Measurements from ENCODE around the gene CRISPLD2.

The CRISPLD2 gene

GRCh38 chr16:84829168-84829965, 9.6 kb downstream of the CRISPLD2 start:
- no peak for TF ChIP-seq MAX (IDR thresholded peaks at IDR 0.05)
- TF ChIP-seq ZBTB7A (IDR thresholded peaks at IDR 0.05; ENCODE audit: low read depth): no peak

- TF ChIP-seq FOXM1 (IDR thresholded peaks at IDR 0.05; ENCODE audit: borderline replicate concordance, low read depth) (no peak), TCF12 (IDR thresholded peaks at IDR 0.05; ENCODE audit: low read depth) (no peak), YY1 (IDR thresholded peaks at IDR 0.05; ENCODE audit: low read depth) (no peak), CREB1 (IDR thresholded peaks at IDR 0.05; ENCODE audit: low read depth) (no peak), MAX (IDR thresholded peaks at IDR 0.05) (no peak), RAD21 (IDR thresholded peaks at IDR 0.05; ENCODE audit: low read depth) (no peak), CEBPB (IDR thresholded peaks at IDR 0.05) (no peak)
Measured at GRCh38 chr16:84830765-84831384, 11.1 kb downstream of the CRISPLD2 start.

GRCh38 chr16:84832488-84833143, 12.8 kb downstream of the CRISPLD2 start:
- TF ChIP-seq REST (IDR thresholded peaks at IDR 0.05; ENCODE audit: low read depth): no peak
- TF ChIP-seq CEBPB (IDR thresholded peaks at IDR 0.05): no peak
- no peak for TF ChIP-seq TAF1 (IDR thresholded peaks at IDR 0.05; ENCODE audit: low read depth)
- TF ChIP-seq MAX (IDR thresholded peaks at IDR 0.05): no peak
- no peak for TF ChIP-seq RAD21 (IDR thresholded peaks at IDR 0.05; ENCODE audit: low read depth)
- TF ChIP-seq FOXM1 (IDR thresholded peaks at IDR 0.05; ENCODE audit: borderline replicate concordance, low read depth): no peak
- no peak for TF ChIP-seq YY1 (IDR thresholded peaks at IDR 0.05; ENCODE audit: low read depth)

GRCh38 chr16:84833144-84833500, 13.3 kb downstream of the CRISPLD2 start:
- TF ChIP-seq YY1 (IDR thresholded peaks at IDR 0.05; ENCODE audit: low read depth) (no peak), EP300 (IDR thresholded peaks at IDR 0.05; ENCODE audit: borderline replicate concordance) (no peak), CREB1 (IDR thresholded peaks at IDR 0.05; ENCODE audit: low read depth) (no peak), ZBTB7A (IDR thresholded peaks at IDR 0.05; ENCODE audit: low read depth) (no peak), TCF12 (IDR thresholded peaks at IDR 0.05; ENCODE audit: low read depth) (no peak), EGR1 (IDR thresholded peaks at IDR 0.05) (no peak), NFIC (IDR thresholded peaks at IDR 0.05) (no peak), TEAD4 (IDR thresholded peaks at IDR 0.05) (no peak), MAX (IDR thresholded peaks at IDR 0.05) (no peak), CEBPB (IDR thresholded peaks at IDR 0.05) (no peak), REST (IDR thresholded peaks at IDR 0.05; ENCODE audit: low read depth) (no peak), RAD21 (IDR thresholded peaks at IDR 0.05; ENCODE audit: low read depth) (no peak), FOXM1 (IDR thresholded peaks at IDR 0.05; ENCODE audit: borderline replicate concordance, low read depth) (no peak), TAF1 (IDR thresholded peaks at IDR 0.05; ENCODE audit: low read depth) (no peak), USF1 (IDR thresholded peaks at IDR 0.05) (no peak)

GRCh38 chr16:84833542-84834402, 14.0 kb downstream of the CRISPLD2 start:
- no peak for TF ChIP-seq TEAD4 (IDR thresholded peaks at IDR 0.05)
- no peak for TF ChIP-seq TAF1 (IDR thresholded peaks at IDR 0.05; ENCODE audit: low read depth)
- no peak for TF ChIP-seq ZBTB7A (IDR thresholded peaks at IDR 0.05; ENCODE audit: low read depth)
- no peak for TF ChIP-seq NFIC (IDR thresholded peaks at IDR 0.05)
- TF ChIP-seq RAD21 (IDR thresholded peaks at IDR 0.05; ENCODE audit: low read depth): no peak
- no peak for TF ChIP-seq FOXM1 (IDR thresholded peaks at IDR 0.05; ENCODE audit: borderline replicate concordance, low read depth)
- no peak for TF ChIP-seq MAX (IDR thresholded peaks at IDR 0.05)
- no peak for TF ChIP-seq CREB1 (IDR thresholded peaks at IDR 0.05; ENCODE audit: low read depth)
- TF ChIP-seq EP300 (IDR thresholded peaks at IDR 0.05; ENCODE audit: borderline replicate concordance): no peak
- TF ChIP-seq USF1 (IDR thresholded peaks at IDR 0.05): no peak
- TF ChIP-seq CEBPB (IDR thresholded peaks at IDR 0.05): no peak
- no peak for TF ChIP-seq TCF12 (IDR thresholded peaks at IDR 0.05; ENCODE audit: low read depth)

All from Ishikawa (cell line).